Caki2 (cell line): ENCODE data around the gene KRTAP10-12. TPM values are rescaled to one million over a fixed set of nuclear protein-coding genes. Genes with fewer than 3 reads are reported as not detected.

Experiments used
- DNase-seq: peaks from one replicate; pipeline ENCODE4 v3.0.0-alpha.2; 2015; ENCODE audit warnings: low read depth
- in situ Hi-C: cut with HindIII; loops from 2 replicates; pipeline ENCODE4 v1.10.0; 2016; ENCODE audit warnings: low sequenced_read_pairs, low pct_unique_long_range_greater_than_20kb, mixed read lengths
- total RNA-seq: library from RNA; depleted of rRNA; stranded (reverse); fragments of >200 nt; shearing (Covaris generic); gene quantifications from 2 replicates; pipeline ENCODE4 v1.2.3, GENCODE V29; 2014; ENCODE audit warnings: low replicate concordance; rRNA removed

The KRTAP10-12 gene
- total RNA-seq, 1 experiment from 2014 or later: not detected

GRCh38 chr21:44739316-44739715 is 42.3 kb downstream of the KRTAP10-12 start:
- in situ Hi-C loops: no loop called here
- DNase-seq: no peak

- DNase-seq: no peak
- in situ Hi-C loops: no loop called here
Measured at GRCh38 chr21:44740742-44741141, 43.8 kb downstream of the KRTAP10-12 start.

- no peak for DNase-seq
- in situ Hi-C loops: no loop called here
Measured at GRCh38 chr21:44741921-44742320, 44.9 kb downstream of the KRTAP10-12 start.

DNA sequence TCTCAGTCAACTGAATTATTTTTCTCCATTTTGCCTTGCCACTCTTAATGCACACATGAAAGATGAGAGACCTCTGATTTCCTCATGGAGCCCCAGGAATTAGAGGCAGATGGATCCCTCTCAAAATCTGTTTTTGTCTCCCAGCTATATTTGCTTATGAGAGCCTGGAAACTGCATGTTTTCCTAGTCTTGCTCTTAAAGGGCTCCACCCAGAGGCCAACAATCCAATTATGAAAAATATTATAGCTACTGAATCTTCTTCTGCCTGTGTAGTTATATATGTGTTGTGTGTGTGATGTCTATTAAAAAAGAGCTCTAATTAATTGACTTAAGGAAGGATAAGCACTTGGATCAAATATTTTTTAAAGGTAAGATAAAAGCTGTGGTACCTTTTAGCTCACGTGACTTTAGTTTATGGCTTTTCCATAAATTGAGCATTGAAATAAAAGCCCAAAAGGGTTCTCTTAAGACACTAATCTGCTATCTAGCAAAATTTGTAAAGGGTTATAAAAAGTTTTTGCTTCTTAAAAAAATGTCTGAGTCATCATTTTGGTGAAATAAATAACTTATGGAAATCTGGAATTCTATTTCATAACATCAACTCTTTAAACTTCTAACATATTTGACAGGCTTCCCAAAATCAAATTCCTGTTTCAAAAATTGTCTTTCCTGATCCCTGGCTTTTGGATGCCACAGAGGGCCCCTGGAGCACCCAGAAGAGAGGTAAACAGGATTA is 45.6 kb downstream of the KRTAP10-12 start:
- DNase-seq: no peak
- in situ Hi-C loops: no loop called here

Other genes with a start within 250 kb of the KRTAP10-12 start
- gene LRRC3, start 241.7 kb upstream of the KRTAP10-12 start, total RNA-seq: not detected in 2 replicates
- not detected in 2 replicates for gene KRTAP10-1, start 157.0 kb upstream of the KRTAP10-12 start, total RNA-seq
- gene KRTAP10-2, start 145.7 kb upstream of the KRTAP10-12 start, total RNA-seq: not detected in 2 replicates
- gene KRTAP10-3, start 138.4 kb upstream of the KRTAP10-12 start, total RNA-seq: not detected in 2 replicates
- gene KRTAP10-4, start 123.4 kb upstream of the KRTAP10-12 start, total RNA-seq: not detected in 2 replicates
- not detected in 2 replicates for gene KRTAP10-5, start 116.6 kb upstream of the KRTAP10-12 start, total RNA-seq
- not detected in 2 replicates for gene KRTAP10-6, start 104.7 kb upstream of the KRTAP10-12 start, total RNA-seq
- gene KRTAP10-7, start 96.6 kb upstream of the KRTAP10-12 start, total RNA-seq: not detected in 2 replicates
- not detected in 2 replicates for gene KRTAP10-8, start 85.1 kb upstream of the KRTAP10-12 start, total RNA-seq
- not detected in 2 replicates for gene KRTAP10-9, start 70.1 kb upstream of the KRTAP10-12 start, total RNA-seq
- gene KRTAP10-10, start 59.8 kb upstream of the KRTAP10-12 start, total RNA-seq: not detected in 2 replicates
- not detected in 2 replicates for gene KRTAP10-11, start 50.8 kb upstream of the KRTAP10-12 start, total RNA-seq
- gene KRTAP12-4, start 42.5 kb upstream of the KRTAP10-12 start, total RNA-seq: not detected in 2 replicates
- gene KRTAP12-3, start 39.2 kb upstream of the KRTAP10-12 start, total RNA-seq: not detected in 2 replicates
- not detected in 2 replicates for gene KRTAP12-2, start 30.2 kb upstream of the KRTAP10-12 start, total RNA-seq
- gene KRTAP12-1, start 15.0 kb upstream of the KRTAP10-12 start, total RNA-seq: not detected in 2 replicates
- not detected in 2 replicates for gene TSPEAR, start 14.4 kb downstream of the KRTAP10-12 start, total RNA-seq
- 43.8 and 50.0 TPM in 2 replicates for gene UBE2G2, start 104.6 kb downstream of the KRTAP10-12 start, total RNA-seq
- 128 and 131 TPM in 2 replicates for gene SUMO3, start 120.9 kb downstream of the KRTAP10-12 start, total RNA-seq
- 423 and 427 TPM in 2 replicates for gene PTTG1IP, start 176.5 kb downstream of the KRTAP10-12 start, total RNA-seq
- 11.9 and 12.5 TPM in 2 replicates for gene ITGB2, start 223.7 kb downstream of the KRTAP10-12 start, total RNA-seq
- gene SLX9, start 242.9 kb downstream of the KRTAP10-12 start, total RNA-seq: 42.9 and 55.0 TPM in 2 replicates